Neural progenitor cell (in vitro differentiated cells): ENCODE results near the gene MAF.

Source experiments
- EZH2phosphoT487 ChIP-seq: fragments of 200-600 bp; sonication (generic); IDR thresholded peaks from 2 replicates; pipeline ENCODE4 v1.6.1; 2017; ENCODE audit warnings: antibody characterized with exemption
- TF ChIP-seq, protein P1 (sequence below): fragments of 200-600 bp; sonication (generic); IDR thresholded peaks from 2 replicates; pipeline ENCODE4 v1.5.1; 2017; ENCODE audit warnings: antibody characterized with exemption, mild to moderate bottlenecking

DNA sequence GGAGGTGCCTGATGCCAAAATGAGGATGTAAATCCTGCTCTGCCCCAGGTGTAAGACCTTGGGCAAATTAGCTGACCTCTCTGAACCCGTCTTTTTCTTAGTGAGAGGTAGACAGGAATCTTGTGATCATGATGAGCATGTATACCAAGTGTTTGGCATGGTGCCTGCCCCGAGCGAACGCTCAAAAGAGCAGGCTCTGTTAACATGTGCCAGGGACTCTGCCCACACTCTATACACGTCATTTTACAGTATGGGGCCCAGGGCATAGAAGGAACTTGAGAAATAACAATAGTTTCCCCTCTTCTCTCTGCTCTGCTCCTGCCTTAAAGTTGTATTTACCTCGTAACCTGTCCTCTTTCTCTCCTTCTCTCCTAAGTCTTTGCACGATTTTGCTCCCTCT, 9.3 kb upstream of the MAF start:
- TF ChIP-seq, protein P1, sequence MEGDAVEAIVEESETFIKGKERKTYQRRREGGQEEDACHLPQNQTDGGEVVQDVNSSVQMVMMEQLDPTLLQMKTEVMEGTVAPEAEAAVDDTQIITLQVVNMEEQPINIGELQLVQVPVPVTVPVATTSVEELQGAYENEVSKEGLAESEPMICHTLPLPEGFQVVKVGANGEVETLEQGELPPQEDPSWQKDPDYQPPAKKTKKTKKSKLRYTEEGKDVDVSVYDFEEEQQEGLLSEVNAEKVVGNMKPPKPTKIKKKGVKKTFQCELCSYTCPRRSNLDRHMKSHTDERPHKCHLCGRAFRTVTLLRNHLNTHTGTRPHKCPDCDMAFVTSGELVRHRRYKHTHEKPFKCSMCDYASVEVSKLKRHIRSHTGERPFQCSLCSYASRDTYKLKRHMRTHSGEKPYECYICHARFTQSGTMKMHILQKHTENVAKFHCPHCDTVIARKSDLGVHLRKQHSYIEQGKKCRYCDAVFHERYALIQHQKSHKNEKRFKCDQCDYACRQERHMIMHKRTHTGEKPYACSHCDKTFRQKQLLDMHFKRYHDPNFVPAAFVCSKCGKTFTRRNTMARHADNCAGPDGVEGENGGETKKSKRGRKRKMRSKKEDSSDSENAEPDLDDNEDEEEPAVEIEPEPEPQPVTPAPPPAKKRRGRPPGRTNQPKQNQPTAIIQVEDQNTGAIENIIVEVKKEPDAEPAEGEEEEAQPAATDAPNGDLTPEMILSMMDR, result no peak
- no peak for TF ChIP-seq EZH2phosphoT487
